ENCODE results near the gene DDX54. TPM values are rescaled to one million over a fixed set of nuclear protein-coding genes. Genes with fewer than 3 reads are reported as not detected.
A peak's percentile ranks its signal among the peaks of the same experiment; 100 is the strongest.

The DDX54 gene
- total RNA-seq, 2 donors from 2014 or later, result 27.3 to 84.2 TPM

- H3K9me3 ChIP-seq, result no peaks in the 10 kb centered on the region
- H3K27me3 ChIP-seq (replicated peaks; ENCODE audit: insufficient read depth), result no peaks in the 10 kb centered on the region
- H3K27ac ChIP-seq, result peak overlapping the region in 1 of 2 donors; percentile 97
- TF ChIP-seq CTCF (IDR thresholded peaks at IDR 0.05), result no peak
- peaks cover 22 to 36% of the 10 kb centered on the region in 2 donors for H3K4me1 ChIP-seq (ENCODE audit: control insufficient read depth in 1 of 2, low read depth in 2 of 2)
- peaks cover 6% of the 10 kb centered on the region for H3K36me3 ChIP-seq
- DNase-seq (ENCODE audit: low spot score) (no peak), ATAC-seq (ENCODE audit: insufficient number of reproducible peaks, low FRiP score, low read depth) (no peak)
- H3K4me3 ChIP-seq, result peak overlapping the region; percentile 98
Observed at GRCh38 chr12:113186666-113187325, 1.5 kb upstream of the DDX54 start.

GRCh38 chr12:113186033-113186365 is 721 bp upstream of the DDX54 start:
- ATAC-seq (ENCODE audit: insufficient number of reproducible peaks, low FRiP score, low read depth), result no peak
- H3K36me3 ChIP-seq, result no peaks in the 10 kb centered on the region
- peak overlapping the region; percentile 97 for H3K27ac ChIP-seq
- peaks cover 22 to 36% of the 10 kb centered on the region in 2 donors for H3K4me1 ChIP-seq (ENCODE audit: control insufficient read depth in 1 of 2, low read depth in 2 of 2)
- no peaks in the 10 kb centered on the region for H3K27me3 ChIP-seq (replicated peaks; ENCODE audit: insufficient read depth)
- TF ChIP-seq CTCF (IDR thresholded peaks at IDR 0.05), result no peak
- H3K9me3 ChIP-seq, result no peaks in the 10 kb centered on the region
- peak overlapping the region; percentile 98 for H3K4me3 ChIP-seq
- DNase-seq (ENCODE audit: low spot score), result no peak

- peak overlapping the region; percentile 97 for H3K27ac ChIP-seq
- no peaks in the 10 kb centered on the region for H3K9me3 ChIP-seq
- peak overlapping the region; percentile 98 for H3K4me3 ChIP-seq
- H3K36me3 ChIP-seq, result peaks cover 10% of the 10 kb centered on the region
- TF ChIP-seq CTCF (IDR thresholded peaks at IDR 0.05), result no peak
- DNase-seq (ENCODE audit: low spot score) (peak; percentile 47), ATAC-seq (ENCODE audit: insufficient number of reproducible peaks, low FRiP score, low read depth) (peak; percentile 74)
- H3K4me1 ChIP-seq (ENCODE audit: control insufficient read depth in 1 of 2, low read depth in 2 of 2), result peaks cover 22 to 36% of the 10 kb centered on the region in 2 donors
- no peaks in the 10 kb centered on the region for H3K27me3 ChIP-seq (replicated peaks; ENCODE audit: insufficient read depth)
Observed at GRCh38 chr12:113184900-113185179, 438 bp downstream of the DDX54 start.

GRCh38 chr12:113184098-113184899 is 979 bp downstream of the DDX54 start:
- H3K27me3 ChIP-seq (replicated peaks; ENCODE audit: insufficient read depth), result no peaks in the 10 kb centered on the region
- DNase-seq (ENCODE audit: low spot score) (peak; percentile 40), ATAC-seq (ENCODE audit: insufficient number of reproducible peaks, low FRiP score, low read depth) (peak; percentile 12)
- peak overlapping the region; percentile 97 for H3K27ac ChIP-seq
- H3K4me1 ChIP-seq (ENCODE audit: control insufficient read depth in 1 of 2, low read depth in 2 of 2), result peaks cover 22 to 36% of the 10 kb centered on the region in 2 donors
- H3K36me3 ChIP-seq, result peaks cover 15% of the 10 kb centered on the region
- H3K9me3 ChIP-seq, result no peaks in the 10 kb centered on the region
- H3K4me3 ChIP-seq, result peak overlapping the region; percentile 98
- no peak for TF ChIP-seq CTCF (IDR thresholded peaks at IDR 0.05)

- no peak overlapping the region for H3K27ac ChIP-seq
- H3K9me3 ChIP-seq, result no peaks in the 10 kb centered on the region
- no peak overlapping the region for H3K4me3 ChIP-seq
- H3K4me1 ChIP-seq (ENCODE audit: control insufficient read depth in 1 of 2, low read depth in 2 of 2), result peaks cover 22 to 36% of the 10 kb centered on the region in 2 donors
- H3K27me3 ChIP-seq (replicated peaks; ENCODE audit: insufficient read depth), result no peaks in the 10 kb centered on the region
- H3K36me3 ChIP-seq, result peaks cover 26% of the 10 kb centered on the region
- DNase-seq (ENCODE audit: low spot score) (no peak), ATAC-seq (ENCODE audit: insufficient number of reproducible peaks, low FRiP score, low read depth) (no peak)
- TF ChIP-seq CTCF (IDR thresholded peaks at IDR 0.05), result no peak
Observed at GRCh38 chr12:113183030-113183589, 2.2 kb downstream of the DDX54 start.

Data from thoracic aorta (tissue), 2 donors.